Endodermal cell (in vitro differentiated cells): ENCODE results near the gene EIF2AK3. TPM values are rescaled to one million over a fixed set of nuclear protein-coding genes. Genes with fewer than 3 reads are reported as not detected.

Experiments
- DNase-seq: peaks from one replicate; pipeline ENCODE4 v3.0.0-alpha.2; 2017
- H3K27ac ChIP-seq: 2 replicates; pipeline ENCODE4 v1.5.1; 2013; ENCODE audit warnings: mild to moderate bottlenecking, low read depth, low read length, moderate library complexity
- H3K27me3 ChIP-seq: 2 replicates; pipeline ENCODE4 v1.6.1; 2013; ENCODE audit warnings: mild to moderate bottlenecking, low read length, moderate library complexity; ENCODE audit not compliant: insufficient read depth, control insufficient read depth, poor library complexity, severe bottlenecking
- H3K36me3 ChIP-seq: 2 replicates; pipeline ENCODE4 v1.7.0; 2013; ENCODE audit warnings: mild to moderate bottlenecking, low read length, moderate library complexity; ENCODE audit not compliant: control insufficient read depth, insufficient read depth
- H3K4me1 ChIP-seq: one replicate; pipeline ENCODE4 v1.7.0; 2013; ENCODE audit warnings: low read length; ENCODE audit not compliant: control insufficient read depth, insufficient read depth
- H3K4me3 ChIP-seq: 2 replicates; pipeline ENCODE4 v1.5.1; 2013; ENCODE audit warnings: mild to moderate bottlenecking, low read length, moderate library complexity
- H3K9ac ChIP-seq: 2 replicates; pipeline ENCODE4 v1.6.1; 2013; ENCODE audit warnings: mild to moderate bottlenecking, low read length, moderate library complexity; ENCODE audit not compliant: poor library complexity, severe bottlenecking; ENCODE audit errors: extremely low read depth
- H3K9me3 ChIP-seq: 2 replicates; pipeline ENCODE4 v1.6.1; 2013; ENCODE audit warnings: mild to moderate bottlenecking, low read length, moderate library complexity; ENCODE audit not compliant: control insufficient read depth
- H3K27ac Mint-ChIP-seq: 2 replicates; pipeline ENCODE4 v1.8.0; 2020; ENCODE audit warnings: mixed read lengths
- H3K27me3 Mint-ChIP-seq: 2 replicates; pipeline ENCODE4 v1.8.0; 2021; ENCODE audit warnings: mild to moderate bottlenecking, mixed read lengths; ENCODE audit not compliant: insufficient read depth
- H3K36me3 Mint-ChIP-seq: 2 replicates; pipeline ENCODE4 v1.8.0; 2020; ENCODE audit warnings: low read depth, mixed read lengths
- H3K4me1 Mint-ChIP-seq: 2 replicates; pipeline ENCODE4 v1.8.0; 2020; ENCODE audit warnings: mixed read lengths
- H3K4me3 Mint-ChIP-seq: 2 replicates; pipeline ENCODE4 v1.8.0; 2020; ENCODE audit warnings: mild to moderate bottlenecking, moderate library complexity, mixed read lengths
- H3K9me3 Mint-ChIP-seq: 2 replicates; pipeline ENCODE4 v1.8.0; 2020; ENCODE audit warnings: mild to moderate bottlenecking, mixed read lengths
- WGBS, 2 experiments: methylation state at CpG; one replicate each; pipeline versions ENCODE4 v1.1.5 to v1.1.7; 2013; ENCODE audit warnings: missing lambda C conversion rate in 2 of 2, mixed read lengths in 1 of 2; ENCODE audit not compliant: insufficient coverage in 1 of 2, insufficient read length in 1 of 2; 5-methylcytosine and 5-hydroxymethylcytosine counted together
- total RNA-seq, 2 donors: library from RNA; stranded (reverse); fragmentation: NEBNext Ultra II Directional in 1 of 2; extraction: Animal tissue kit (Norgen Biotek cat#: 25700) in 1 of 2; gene quantifications; 2 replicates in 1 of 2; 3 replicates in 1 of 2; pipeline ENCODE4 v1.2.1, GENCODE V29; 2021
- TF ChIP-seq, protein P1 (sequence below): fragments of 200-600 bp; sonication (generic); conservative IDR thresholded peaks from 2 replicates; pipeline ENCODE4 v1.5.0; 2021; ENCODE audit warnings: antibody characterized with exemption, mild to moderate bottlenecking

EIF2AK3 gene
- total RNA-seq, 2 donors from 2014 or later, result 26.3 to 45.2 TPM

DNA sequence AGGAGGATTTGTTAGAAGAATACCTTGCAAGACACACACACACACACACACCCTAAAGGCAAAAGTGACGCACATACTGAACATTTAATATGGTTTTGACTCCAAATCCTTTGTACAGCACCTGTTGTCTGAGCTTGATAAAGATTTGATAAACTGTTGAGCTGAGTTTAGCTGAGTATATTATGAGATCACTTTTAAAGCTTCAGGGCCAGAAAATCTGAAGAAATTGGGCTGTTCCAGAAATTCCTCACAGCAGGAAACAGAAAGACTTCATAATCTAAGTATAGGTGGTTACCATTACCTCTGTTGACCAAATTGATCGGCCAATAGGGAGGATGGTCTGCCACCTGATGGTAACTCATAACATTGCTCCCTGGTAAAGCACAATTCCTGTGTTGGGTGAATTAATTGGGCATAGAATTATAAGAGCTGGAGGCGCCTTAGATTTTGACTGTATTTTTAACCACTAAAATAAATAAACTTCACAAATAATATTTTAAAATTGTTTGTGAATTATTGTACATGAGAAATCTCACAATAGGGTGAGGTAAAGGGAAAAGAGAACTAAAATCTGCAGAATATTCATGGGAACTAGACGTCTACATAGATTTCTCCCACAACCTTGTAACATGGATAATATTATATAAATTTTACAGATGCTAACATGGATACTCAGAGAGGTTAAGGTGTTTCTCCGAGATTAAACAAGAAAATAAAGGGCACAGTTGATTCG, 42.4 kb upstream of the EIF2AK3 start:
- Histone ChIP-seq H3K9me3 (no peaks in the 10 kb centered on the region), H3K4me3 (no peak overlapping the region), H3K9ac (no peak overlapping the region), H3K36me3 (no peaks in the 10 kb centered on the region), H3K27me3 (peaks cover 22% of the 10 kb centered on the region), H3K27ac (no peak overlapping the region), H3K4me1 (no peaks in the 10 kb centered on the region)
- WGBS, 2 experiments, result 63 to 72% methylated on average over 2 to 4 of the region's 6 CpGs
- peak; percentile 71 for DNase-seq
- no peaks in the 10 kb centered on the region for H3K4me1 Mint-ChIP-seq
- no peak overlapping the region for H3K27ac Mint-ChIP-seq
- TF ChIP-seq, protein P1, sequence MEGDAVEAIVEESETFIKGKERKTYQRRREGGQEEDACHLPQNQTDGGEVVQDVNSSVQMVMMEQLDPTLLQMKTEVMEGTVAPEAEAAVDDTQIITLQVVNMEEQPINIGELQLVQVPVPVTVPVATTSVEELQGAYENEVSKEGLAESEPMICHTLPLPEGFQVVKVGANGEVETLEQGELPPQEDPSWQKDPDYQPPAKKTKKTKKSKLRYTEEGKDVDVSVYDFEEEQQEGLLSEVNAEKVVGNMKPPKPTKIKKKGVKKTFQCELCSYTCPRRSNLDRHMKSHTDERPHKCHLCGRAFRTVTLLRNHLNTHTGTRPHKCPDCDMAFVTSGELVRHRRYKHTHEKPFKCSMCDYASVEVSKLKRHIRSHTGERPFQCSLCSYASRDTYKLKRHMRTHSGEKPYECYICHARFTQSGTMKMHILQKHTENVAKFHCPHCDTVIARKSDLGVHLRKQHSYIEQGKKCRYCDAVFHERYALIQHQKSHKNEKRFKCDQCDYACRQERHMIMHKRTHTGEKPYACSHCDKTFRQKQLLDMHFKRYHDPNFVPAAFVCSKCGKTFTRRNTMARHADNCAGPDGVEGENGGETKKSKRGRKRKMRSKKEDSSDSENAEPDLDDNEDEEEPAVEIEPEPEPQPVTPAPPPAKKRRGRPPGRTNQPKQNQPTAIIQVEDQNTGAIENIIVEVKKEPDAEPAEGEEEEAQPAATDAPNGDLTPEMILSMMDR, result peak; percentile 84
- no peaks in the 10 kb centered on the region for H3K36me3 Mint-ChIP-seq
- no peak overlapping the region for H3K4me3 Mint-ChIP-seq
- no peaks in the 10 kb centered on the region for H3K9me3 Mint-ChIP-seq
- peaks cover 33% of the 10 kb centered on the region for H3K27me3 Mint-ChIP-seq

DNA sequence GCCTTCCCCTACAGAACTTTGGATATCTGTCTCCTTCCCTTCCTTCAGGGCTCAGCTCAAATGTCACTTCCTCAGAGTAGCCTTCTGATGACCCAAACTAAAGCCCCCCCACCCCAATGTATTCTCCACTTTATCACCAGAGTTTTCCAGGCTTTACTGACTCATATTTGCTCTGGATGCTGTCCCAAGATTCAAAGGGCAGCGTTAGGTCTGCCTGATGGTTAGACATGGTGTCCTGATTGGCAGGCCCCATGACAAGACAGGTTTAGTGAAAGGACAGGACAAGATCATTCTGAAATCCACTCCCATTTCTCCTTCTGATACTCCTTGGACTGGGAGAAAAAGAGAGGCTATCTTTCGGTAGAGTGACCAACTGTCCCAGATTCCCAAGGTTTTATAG, 41.6 kb upstream of the EIF2AK3 start:
- Mint-ChIP-seq H3K27ac (no peak overlapping the region), H3K4me3 (no peak overlapping the region), H3K36me3 (no peaks in the 10 kb centered on the region), H3K4me1 (no peaks in the 10 kb centered on the region), H3K27me3 (peaks cover 33% of the 10 kb centered on the region), H3K9me3 (no peaks in the 10 kb centered on the region)
- H3K36me3 ChIP-seq, result no peaks in the 10 kb centered on the region
- TF ChIP-seq, protein P1, result no peak
- H3K27me3 ChIP-seq, result peaks cover 22% of the 10 kb centered on the region
- H3K4me3 ChIP-seq, result no peak overlapping the region
- no peak overlapping the region for H3K27ac ChIP-seq
- H3K9ac ChIP-seq, result no peak overlapping the region
- WGBS, 2 experiments, result 98 to 100% methylated on average over 1 to 2 of the region's 2 CpGs
- no peaks in the 10 kb centered on the region for H3K4me1 ChIP-seq
- no peaks in the 10 kb centered on the region for H3K9me3 ChIP-seq
- DNase-seq, result no peak

DNA sequence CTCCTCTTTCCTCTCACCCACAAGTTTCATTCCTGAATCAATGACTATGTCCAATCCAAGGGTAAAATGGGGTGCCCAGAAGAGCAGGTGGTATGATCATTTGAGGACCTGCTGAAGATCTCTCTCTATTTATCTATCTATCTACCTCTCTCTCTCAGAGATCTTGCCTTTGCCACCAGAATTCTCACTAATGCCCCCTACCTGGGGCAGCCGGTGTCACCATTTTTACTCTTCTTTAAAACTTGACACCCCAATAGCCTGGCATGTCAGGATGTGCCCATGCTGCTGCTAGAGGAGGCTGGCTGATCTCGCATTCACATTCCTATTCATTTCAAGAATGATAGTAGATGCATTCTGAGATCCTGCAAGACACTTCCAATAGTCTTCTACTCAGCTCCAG, 40.0 kb upstream of the EIF2AK3 start:
- Histone ChIP-seq H3K4me3 (no peak overlapping the region), H3K27ac (no peak overlapping the region), H3K4me1 (no peaks in the 10 kb centered on the region), H3K9ac (no peak overlapping the region), H3K36me3 (no peaks in the 10 kb centered on the region), H3K9me3 (no peaks in the 10 kb centered on the region), H3K27me3 (peaks cover 22% of the 10 kb centered on the region)
- Mint-ChIP-seq H3K36me3 (no peaks in the 10 kb centered on the region), H3K9me3 (no peaks in the 10 kb centered on the region), H3K4me1 (no peaks in the 10 kb centered on the region), H3K27ac (no peak overlapping the region), H3K4me3 (no peak overlapping the region), H3K27me3 (peaks cover 29% of the 10 kb centered on the region)
- WGBS, 2 experiments, result 80 to 93% methylated on average over 1 to 2 of the region's 2 CpGs
- DNase-seq, result no peak
- TF ChIP-seq, protein P1, result peak; percentile 53
